ENCODE data around the gene SAP30BP. TPM values are rescaled to one million over a fixed set of nuclear protein-coding genes. Genes with fewer than 3 reads are reported as not detected.

SAP30BP gene
- total RNA-seq, 1 experiment from 2014 or later, result 89.7 TPM

DNA sequence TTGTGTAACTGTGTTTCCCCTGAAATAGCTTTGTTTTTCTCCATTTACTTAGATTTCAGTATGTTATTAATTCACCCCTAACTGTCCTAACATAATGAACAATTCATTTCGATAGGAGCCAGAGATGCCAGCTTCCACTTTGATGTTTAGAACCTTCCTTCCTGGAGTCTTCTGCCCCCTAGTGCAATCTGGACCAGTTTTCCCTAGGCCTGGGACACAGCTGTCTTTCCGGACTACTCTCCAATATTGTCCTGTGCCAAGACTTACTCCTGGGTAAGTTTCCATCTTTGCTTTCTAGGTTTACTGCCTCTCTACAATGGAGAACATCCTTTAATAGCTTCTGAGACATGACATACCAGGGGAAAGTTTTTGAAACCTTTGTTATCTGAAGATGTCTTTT lies 13.0 kb upstream of the SAP30BP start:
- no CpG with 5 or more reads among the region's 2 CpGs for WGBS (ENCODE audit: extremely low coverage, insufficient read length, low lambda C conversion rate)
- no peak overlapping the region for H4K91ac ChIP-seq (ENCODE audit: insufficient read length, low read depth, low read length)
- H3K27ac ChIP-seq (ENCODE audit: insufficient read length, low read depth, low read length), result no peak overlapping the region
- no peak overlapping the region for H2BK12ac ChIP-seq (ENCODE audit: insufficient read length, low read depth, low read length)
- H4K5ac ChIP-seq (ENCODE audit: insufficient read length, low read depth, low read length), result no peak overlapping the region
- H3K18ac ChIP-seq (ENCODE audit: insufficient read length, low read depth, low read length), result no peak overlapping the region
- no peaks in the 10 kb centered on the region for H3K79me1 ChIP-seq (ENCODE audit: insufficient read depth, low read depth, low read length, poor library complexity, severe bottlenecking)
- TF ChIP-seq CTCF (conservative IDR thresholded peaks at IDR 0.05), result no peak
- H3T11ph ChIP-seq (ENCODE audit: low read length), result no peak overlapping the region
- Mint-ChIP-seq H3K27ac (no peak overlapping the region), H3K27me3 (ENCODE audit: low read depth) (no peaks in the 10 kb centered on the region), H3K4me3 (no peak overlapping the region), H3K36me3 (ENCODE audit: insufficient read depth in 1 of 3, low read depth in 3 of 3) (peaks cover 11 to 56% (median 50%) of the 10 kb centered on the region in 3 experiments; a peak in 6 of 7 replicates), H3K9me3 (no peaks in the 10 kb centered on the region), H3K4me1 (peaks cover 2% of the 10 kb centered on the region in 2 experiments; a peak in 2 of 4 replicates)
- no peaks in the 10 kb centered on the region for H3K27me3 ChIP-seq (ENCODE audit: insufficient read depth, low read length)
- no peaks in the 10 kb centered on the region for H3K23me2 ChIP-seq (ENCODE audit: insufficient read length, low read depth, low read length, poor library complexity, severe bottlenecking)
- no peak overlapping the region for H2AK5ac ChIP-seq (ENCODE audit: insufficient read length, low read length)
- H3K56ac ChIP-seq (ENCODE audit: insufficient read length, low read depth, low read length), result no peak overlapping the region
- no peaks in the 10 kb centered on the region for H3K79me2 ChIP-seq (ENCODE audit: insufficient read depth, low read length)
- no peaks in the 10 kb centered on the region for H4K20me1 ChIP-seq (ENCODE audit: control insufficient read depth, insufficient read depth, insufficient read length)
- H2BK15ac ChIP-seq (ENCODE audit: low read depth, low read length), result no peak overlapping the region
- H3K9ac ChIP-seq (ENCODE audit: extremely low read depth, insufficient read length, low read length), result no peak overlapping the region
- H2AFZ ChIP-seq (ENCODE audit: low read length), result no peak overlapping the region
- no peaks in the 10 kb centered on the region for H3K9me3 ChIP-seq (ENCODE audit: control insufficient read depth, low read depth, low read length)
- DNase-seq, result no peak
- H3K4ac ChIP-seq (ENCODE audit: low read depth, low read length), result no peak overlapping the region
- no peak overlapping the region for H3K4me2 ChIP-seq (ENCODE audit: insufficient read depth, insufficient read length, low read length)
- no peak overlapping the region for H3K14ac ChIP-seq (ENCODE audit: insufficient read depth, low read length)
- no peak overlapping the region for H3K23ac ChIP-seq (ENCODE audit: insufficient read length, low read depth, low read length)
- H3K4me1 ChIP-seq (ENCODE audit: insufficient read depth, low read length), result no peaks in the 10 kb centered on the region
- H2BK120ac ChIP-seq (ENCODE audit: low read depth, low read length, poor library complexity, severe bottlenecking), result no peak overlapping the region
- H4K8ac ChIP-seq (replicated peaks; ENCODE audit: insufficient read length, low read depth, low read length), result no peak overlapping the region
- H2BK5ac ChIP-seq (ENCODE audit: insufficient read length, low read length), result no peak overlapping the region
- H2BK20ac ChIP-seq (ENCODE audit: low read depth, low read length, poor library complexity, severe bottlenecking), result no peak overlapping the region

Data from H9 (cell line).